GOT3 (cell line): ENCODE results near the gene LTB4R.

Experiments
- DNase-seq: peaks from one replicate; lab custom pipeline; 2025; ENCODE audit warnings: mixed read lengths; lab: John Stamatoyannopoulos, UW

The LTB4R gene

GRCh38 chr14:24310646-24311604 lies at the start of gene LTB4R:
Gene LTB4R, plus strand, starts transcription at chr14:24311502. Its CDS starts 4,150 bp downstream, at chr14:24315652.
- DNase-seq = peak; percentile 28

- no peak for DNase-seq
Observed at GRCh38 chr14:24261969-24262327, 49.4 kb upstream of the LTB4R start.

GRCh38 chr14:24262821-24263733 lies 48.2 kb upstream of the LTB4R start, which contains the start of gene TGM1:
Gene TGM1, minus strand, starts transcription at chr14:24263177. Its CDS starts 825 bp downstream, at chr14:24262352.
- no peak for DNase-seq

GRCh38 chr14:24263848-24264247 lies 47.5 kb upstream of the LTB4R start:
- no peak for DNase-seq

GRCh38 chr14:24264298-24264697 lies 47.0 kb upstream of the LTB4R start:
- no peak for DNase-seq

- DNase-seq = no peak
Observed at GRCh38 chr14:24266344-24267244, 44.7 kb upstream of the LTB4R start.

- DNase-seq = no peak
Observed at GRCh38 chr14:24267516-24267915, 43.8 kb upstream of the LTB4R start.

GRCh38 chr14:24268225-24268624 lies 43.1 kb upstream of the LTB4R start:
- no peak for DNase-seq

- no peak for DNase-seq
Observed at GRCh38 chr14:24269368-24269767, 41.9 kb upstream of the LTB4R start.

GRCh38 chr14:24269910-24270536 lies 41.3 kb upstream of the LTB4R start:
- no peak for DNase-seq

- no peak for DNase-seq
Observed at GRCh38 chr14:24270537-24271133, 40.7 kb upstream of the LTB4R start.

GRCh38 chr14:24271134-24271833 lies 40.0 kb upstream of the LTB4R start, which contains the start of gene RABGGTA:
Gene RABGGTA, minus strand, starts transcription at chr14:24271597. Its CDS starts 482 bp downstream, at chr14:24271115.
- peak; percentile 16 for DNase-seq

- DNase-seq = no peak
Observed at GRCh38 chr14:24271834-24272263, 39.5 kb upstream of the LTB4R start.

- DNase-seq = no peak
Observed at GRCh38 chr14:24272467-24272866, 38.8 kb upstream of the LTB4R start.

GRCh38 chr14:24273422-24273998 lies 37.8 kb upstream of the LTB4R start:
- DNase-seq = no peak

- DNase-seq = no peak
Observed at GRCh38 chr14:24274101-24274543, 37.2 kb upstream of the LTB4R start.

- DNase-seq = no peak
Observed at GRCh38 chr14:24277071-24277470, 34.2 kb upstream of the LTB4R start.

- DNase-seq = no peak
Observed at GRCh38 chr14:24277606-24278321, 33.5 kb upstream of the LTB4R start.

GRCh38 chr14:24278424-24278823 lies 32.9 kb upstream of the LTB4R start:
- no peak for DNase-seq
